HEK293T (cell line): ENCODE results near the gene NIF3L1.

Source experiments
- CTCF ChIA-PET: fragments of 350-600 bp; formaldehyde crosslinking; extraction: SDS; loops from one replicate; lab custom pipeline; 2021; ENCODE audit warnings: antibody characterized with exemption, inconsistent platforms; lab: Yijun Ruan, JAX
- POLR2A ChIA-PET: fragments of 350-600 bp; formaldehyde crosslinking; extraction: SDS; loops from one replicate; lab custom pipeline; 2020; ENCODE audit warnings: antibody characterized with exemption, inconsistent platforms; lab: Yijun Ruan, JAX
- DNase-seq: peaks from one replicate; pipeline ENCODE4 v3.0.0; 2012; ENCODE audit warnings: mixed read lengths; ENCODE audit errors: extremely low spot score
- ARNT ChIP-seq: fragments of 450-650 bp; IDR thresholded peaks from 2 replicates; pipeline ENCODE4 v1.6.1; 2017; ENCODE audit warnings: mild to moderate bottlenecking
- BHLHE40 ChIP-seq: fragments of 450-650 bp; IDR thresholded peaks from 2 replicates; pipeline ENCODE4 v1.6.1; 2016; ENCODE audit warnings: mild to moderate bottlenecking, moderate library complexity, borderline replicate concordance
- CTBP1 ChIP-seq: fragments of 450-650 bp; IDR thresholded peaks from 2 replicates; pipeline ENCODE4 v1.6.1; 2016; ENCODE audit warnings: borderline replicate concordance
- ELF4 ChIP-seq: fragments of 450-650 bp; IDR thresholded peaks from 2 replicates; pipeline ENCODE4 v1.6.1; 2017; ENCODE audit warnings: antibody characterized with exemption
- FOXA1 ChIP-seq: fragments of 450-650 bp; IDR thresholded peaks from 2 replicates; pipeline ENCODE4 v1.6.1; 2016; ENCODE audit warnings: mild to moderate bottlenecking
- FOXK2 ChIP-seq: fragments of 450-650 bp; IDR thresholded peaks from 2 replicates; pipeline ENCODE4 v1.6.1; 2016; ENCODE audit warnings: mild to moderate bottlenecking
- FOXM1 ChIP-seq: fragments of 450-650 bp; IDR thresholded peaks from 2 replicates; pipeline ENCODE4 v1.6.1; 2017; ENCODE audit warnings: mild to moderate bottlenecking, borderline replicate concordance
- HDGF ChIP-seq: fragments of 450-650 bp; IDR thresholded peaks from 2 replicates; pipeline ENCODE4 v1.6.1; 2017; ENCODE audit warnings: antibody characterized with exemption, borderline replicate concordance
- L3MBTL2 ChIP-seq: fragments of 450-650 bp; conservative IDR thresholded peaks from 2 replicates; pipeline ENCODE4 v1.6.1; 2016; ENCODE audit warnings: mild to moderate bottlenecking
- LEF1 ChIP-seq: fragments of 450-650 bp; IDR thresholded peaks from 2 replicates; pipeline ENCODE4 v1.6.1; 2017; ENCODE audit warnings: mild to moderate bottlenecking, borderline replicate concordance
- NFRKB ChIP-seq: fragments of 450-650 bp; IDR thresholded peaks from 2 replicates; pipeline ENCODE4 v1.6.1; 2016; ENCODE audit warnings: mild to moderate bottlenecking, moderate library complexity
- PKNOX1 ChIP-seq: fragments of 450-650 bp; IDR thresholded peaks from 2 replicates; pipeline ENCODE4 v1.6.1; 2016
- SP1 ChIP-seq: fragments of 450-650 bp; IDR thresholded peaks from 2 replicates; pipeline ENCODE4 v1.6.1; 2017
- SUZ12 ChIP-seq: fragments of 450-650 bp; IDR thresholded peaks from 2 replicates; pipeline ENCODE4 v1.6.1; 2016; ENCODE audit warnings: mild to moderate bottlenecking
- TARDBP ChIP-seq: fragments of 450-650 bp; IDR thresholded peaks from 2 replicates; pipeline ENCODE4 v1.6.1; 2016
- ZNF384 ChIP-seq: fragments of 450-650 bp; IDR thresholded peaks from 2 replicates; pipeline ENCODE4 v1.6.1; 2016

Gene NIF3L1

GRCh38 chr2:200845669-200846325 is 43.4 kb upstream of the NIF3L1 start:
- POLR2A ChIA-PET = interaction anchor here (1.9 kb wide), 1 partner anchor 18 kb away, joined by 9 read pairs; the partner anchor contains the start of gene CLK1
- CTCF ChIA-PET = interaction anchor here (0.6 kb wide), 1 partner anchor 114 kb away, joined by 3 read pairs; no protein-coding TSS in a partner anchor
- no peak for DNase-seq
- no peak for TF ChIP-seq CTBP1
- TF ChIP-seq NFRKB = no peak
- TF ChIP-seq SUZ12 = no peak
- TF ChIP-seq L3MBTL2 = no peak
- no peak for TF ChIP-seq BHLHE40
- TF ChIP-seq ZNF384 = no peak
- no peak for TF ChIP-seq TARDBP
- TF ChIP-seq FOXA1 = no peak
- TF ChIP-seq SP1 = no peak
- no peak for TF ChIP-seq HDGF
- TF ChIP-seq FOXM1 = no peak

DNA sequence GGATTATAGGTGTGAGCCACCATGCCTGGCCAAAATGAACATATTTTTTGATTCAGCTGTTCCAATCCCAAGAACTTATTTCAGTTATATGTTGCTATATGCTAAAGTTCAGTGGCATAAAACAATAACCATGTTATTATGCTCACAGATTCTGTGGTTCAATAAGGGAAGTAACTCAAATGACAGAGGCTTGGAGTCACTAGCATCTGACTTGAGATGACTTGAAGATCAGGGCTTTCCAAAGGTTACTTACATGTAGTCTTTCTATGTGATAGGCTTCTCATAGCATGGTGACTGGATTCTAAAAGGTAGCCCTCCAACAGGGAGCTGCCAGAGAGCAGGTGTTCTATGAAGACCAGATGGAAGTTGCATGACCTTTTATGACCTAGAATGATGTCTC is 41.9 kb upstream of the NIF3L1 start:
- ChIA-PET CTCF (no interaction called here), POLR2A (interaction anchor here (0.6 to 1.4 kb wide), 2 partner anchors 17 to 52 kb away, joined by 3 to 4 read pairs; partner anchors contain the start of gene CLK1)
- no peak for DNase-seq
- TF ChIP-seq LEF1 (no peak), ARNT (no peak), SP1 (no peak), FOXK2 (no peak), NFRKB (no peak), L3MBTL2 (no peak), FOXA1 (no peak), FOXM1 (no peak), ELF4 (no peak), HDGF (no peak), PKNOX1 (no peak), BHLHE40 (no peak), CTBP1 (no peak), TARDBP (no peak), ZNF384 (no peak), SUZ12 (no peak)

DNA sequence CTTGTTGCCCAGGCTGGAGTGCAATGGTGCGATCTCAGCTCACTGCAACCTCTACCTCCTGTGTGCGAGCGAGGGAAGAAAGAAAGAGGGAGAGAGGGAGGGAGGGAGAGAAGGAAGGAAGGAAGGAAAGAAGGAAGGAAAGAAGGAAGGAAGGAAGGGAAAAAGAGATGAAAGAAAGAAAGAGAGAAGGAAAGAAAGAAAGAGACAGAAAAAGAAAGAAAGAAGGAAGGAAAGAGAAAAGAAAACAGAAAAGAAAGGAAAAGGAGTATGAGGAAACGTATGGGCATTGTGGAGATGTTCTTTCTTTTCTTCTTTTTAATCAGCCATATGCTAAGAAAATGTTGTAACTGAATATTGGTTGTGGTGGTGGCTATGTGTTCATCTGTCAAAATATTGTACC is 41.2 kb upstream of the NIF3L1 start:
- DNase-seq = no peak
- TF ChIP-seq HDGF = no peak
- TF ChIP-seq SP1 = no peak
- no peak for TF ChIP-seq PKNOX1
- no peak for TF ChIP-seq SUZ12
- no peak for TF ChIP-seq LEF1
- TF ChIP-seq ELF4 = no peak
- no peak for TF ChIP-seq BHLHE40
- no peak for TF ChIP-seq CTBP1
- no peak for TF ChIP-seq TARDBP
- no peak for TF ChIP-seq FOXK2
- TF ChIP-seq ARNT = no peak
- TF ChIP-seq ZNF384 = no peak
- no peak for TF ChIP-seq NFRKB
- TF ChIP-seq FOXA1 = no peak
- TF ChIP-seq L3MBTL2 = no peak
- TF ChIP-seq FOXM1 = no peak
- ChIA-PET CTCF (no interaction called here), POLR2A (interaction anchor here (0.6 to 2.1 kb wide), 3 partner anchors 16 to 53 kb away, joined by 3 to 10 read pairs (median 4); partner anchors contain the start of gene CLK1)

GRCh38 chr2:200850512-200851256 is 38.5 kb upstream of the NIF3L1 start:
- POLR2A ChIA-PET = interaction anchor here (3.5 kb wide), 1 partner anchor 13 kb away, joined by 18 read pairs; the partner anchor contains the start of gene CLK1
- no peak for DNase-seq
- CTCF ChIA-PET = interaction anchor here (0.7 to 1.0 kb wide), 2 partner anchors 115 to 140 kb away, joined by 5 to 11 read pairs; no protein-coding TSS in a partner anchor
- no peak for TF ChIP-seq FOXA1
- TF ChIP-seq NFRKB = no peak
- TF ChIP-seq SUZ12 = no peak
- no peak for TF ChIP-seq ARNT
- no peak for TF ChIP-seq TARDBP
- no peak for TF ChIP-seq HDGF
- TF ChIP-seq BHLHE40 = no peak

GRCh38 chr2:200851398-200852248 is 37.5 kb upstream of the NIF3L1 start:
- no peak for TF ChIP-seq SUZ12
- no peak for TF ChIP-seq BHLHE40
- TF ChIP-seq SP1 = no peak
- no peak for TF ChIP-seq NFRKB
- no peak for TF ChIP-seq CTBP1
- no peak for TF ChIP-seq LEF1
- TF ChIP-seq TARDBP = no peak
- no peak for TF ChIP-seq HDGF
- TF ChIP-seq FOXM1 = no peak
- no peak for TF ChIP-seq L3MBTL2
- TF ChIP-seq FOXA1 = no peak
- no peak for TF ChIP-seq ELF4
- no peak for TF ChIP-seq ZNF384
- TF ChIP-seq FOXK2 = no peak
- no peak for DNase-seq
- POLR2A ChIA-PET = interaction anchor here (1.6 to 3.5 kb wide), 2 partner anchors 12 to 38 kb away, joined by 5 to 18 read pairs; partner anchors contain the start of genes CLK1, NIF3L1 and PPIL3
- CTCF ChIA-PET = interaction anchor here (0.5 kb wide), 1 partner anchor 1258 kb away, joined by 3 read pairs; no protein-coding TSS in a partner anchor
